ENCODE results near the gene CCDC51. TPM values are rescaled to one million over a fixed set of nuclear protein-coding genes. Genes with fewer than 3 reads are reported as not detected.

CCDC51 gene
- polyA plus RNA-seq, 1 donor from 2014 or later = 27.2 TPM

DNA sequence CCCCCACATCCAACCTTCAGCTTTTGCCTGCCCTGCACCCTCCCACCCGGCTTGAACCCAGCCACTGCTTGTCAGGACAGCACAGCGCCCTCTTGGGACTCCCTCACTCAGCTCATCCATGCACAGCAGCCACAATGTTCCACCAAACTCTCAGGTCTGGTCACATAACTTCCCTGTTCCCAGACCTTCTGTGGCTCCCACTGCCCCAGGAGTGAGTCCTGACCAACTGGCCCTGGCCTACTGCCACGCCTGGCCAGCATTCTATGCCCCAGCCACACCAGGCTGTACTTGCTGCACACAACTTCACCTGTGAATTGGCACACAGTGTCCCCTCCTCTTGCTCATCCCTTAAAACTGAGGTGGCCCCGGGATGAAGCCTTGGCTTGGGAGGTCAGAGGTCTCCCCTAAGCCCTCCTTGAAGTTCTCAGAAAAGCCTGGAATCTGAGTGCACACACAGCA lies 31.1 kb downstream of the CCDC51 start:
- Histone ChIP-seq H3K9me2 (ENCODE audit: insufficient read depth, low read length) (no peaks in the 10 kb centered on the region), H4K20me1 (ENCODE audit: insufficient read depth) (no peaks in the 10 kb centered on the region), H3K27me3 (ENCODE audit: insufficient read depth, low read depth, low read length) (no peaks in the 10 kb centered on the region), H3F3A (ENCODE audit: insufficient read depth, low read length, poor library complexity, severe bottlenecking) (no peaks in the 10 kb centered on the region), H2AFZ (ENCODE audit: low read depth, low read length) (no peak overlapping the region), H3K4me3 (ENCODE audit: low read length) (no peak overlapping the region), H3K4me2 (ENCODE audit: low read length) (no peak overlapping the region), H3K79me2 (replicated peaks; ENCODE audit: insufficient read depth, low read length) (no peaks in the 10 kb centered on the region), H3K36me3 (ENCODE audit: insufficient read depth, low read length) (no peaks in the 10 kb centered on the region), H3K9ac (ENCODE audit: low read length) (no peak overlapping the region), H3K27ac (ENCODE audit: low read length) (no peak overlapping the region), H3K9me3 (ENCODE audit: low read length) (no peaks in the 10 kb centered on the region)
- TF ChIP-seq RAD21 (conservative IDR thresholded peaks at IDR 0.05) (no peak), POLR2AphosphoS5 (IDR thresholded peaks at IDR 0.05) (peak; percentile 7), EP300 (conservative IDR thresholded peaks at IDR 0.05; ENCODE audit: poor library complexity, severe bottlenecking) (no peak), MXI1 (conservative IDR thresholded peaks at IDR 0.05; ENCODE audit: poor library complexity, severe bottlenecking) (no peak)
- TF ChIP-seq, protein P1, sequence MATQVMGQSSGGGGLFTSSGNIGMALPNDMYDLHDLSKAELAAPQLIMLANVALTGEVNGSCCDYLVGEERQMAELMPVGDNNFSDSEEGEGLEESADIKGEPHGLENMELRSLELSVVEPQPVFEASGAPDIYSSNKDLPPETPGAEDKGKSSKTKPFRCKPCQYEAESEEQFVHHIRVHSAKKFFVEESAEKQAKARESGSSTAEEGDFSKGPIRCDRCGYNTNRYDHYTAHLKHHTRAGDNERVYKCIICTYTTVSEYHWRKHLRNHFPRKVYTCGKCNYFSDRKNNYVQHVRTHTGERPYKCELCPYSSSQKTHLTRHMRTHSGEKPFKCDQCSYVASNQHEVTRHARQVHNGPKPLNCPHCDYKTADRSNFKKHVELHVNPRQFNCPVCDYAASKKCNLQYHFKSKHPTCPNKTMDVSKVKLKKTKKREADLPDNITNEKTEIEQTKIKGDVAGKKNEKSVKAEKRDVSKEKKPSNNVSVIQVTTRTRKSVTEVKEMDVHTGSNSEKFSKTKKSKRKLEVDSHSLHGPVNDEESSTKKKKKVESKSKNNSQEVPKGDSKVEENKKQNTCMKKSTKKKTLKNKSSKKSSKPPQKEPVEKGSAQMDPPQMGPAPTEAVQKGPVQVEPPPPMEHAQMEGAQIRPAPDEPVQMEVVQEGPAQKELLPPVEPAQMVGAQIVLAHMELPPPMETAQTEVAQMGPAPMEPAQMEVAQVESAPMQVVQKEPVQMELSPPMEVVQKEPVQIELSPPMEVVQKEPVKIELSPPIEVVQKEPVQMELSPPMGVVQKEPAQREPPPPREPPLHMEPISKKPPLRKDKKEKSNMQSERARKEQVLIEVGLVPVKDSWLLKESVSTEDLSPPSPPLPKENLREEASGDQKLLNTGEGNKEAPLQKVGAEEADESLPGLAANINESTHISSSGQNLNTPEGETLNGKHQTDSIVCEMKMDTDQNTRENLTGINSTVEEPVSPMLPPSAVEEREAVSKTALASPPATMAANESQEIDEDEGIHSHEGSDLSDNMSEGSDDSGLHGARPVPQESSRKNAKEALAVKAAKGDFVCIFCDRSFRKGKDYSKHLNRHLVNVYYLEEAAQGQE (IDR thresholded peaks at IDR 0.05; ENCODE audit: borderline replicate concordance) = no peak

DNA sequence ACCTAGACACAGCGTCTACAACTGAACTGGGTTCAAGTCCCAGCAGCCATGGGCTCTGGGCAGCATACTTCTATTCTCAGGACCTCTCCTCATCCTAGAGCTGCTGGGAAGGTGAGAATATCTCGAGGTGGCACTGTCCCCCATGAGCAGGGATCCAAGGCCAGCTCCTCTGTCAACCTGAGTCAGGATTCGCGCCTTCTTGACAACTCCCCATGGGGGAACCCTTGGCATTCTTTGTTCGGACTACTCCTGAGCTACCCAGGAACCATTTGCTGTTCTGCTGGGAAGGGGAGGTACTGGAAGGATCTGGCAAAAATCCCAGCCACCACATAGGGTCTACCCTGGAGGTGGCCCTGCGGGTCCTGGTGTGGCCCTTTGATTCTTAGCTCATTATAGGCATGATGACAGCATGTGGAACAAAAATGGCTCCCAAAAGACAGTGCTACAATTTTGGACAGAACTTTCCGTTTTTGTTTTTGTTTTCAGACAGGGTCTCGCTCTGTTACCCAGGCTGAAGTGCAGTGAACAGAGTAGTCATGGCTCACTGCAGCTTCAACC lies 32.3 kb downstream of the CCDC51 start:
- Histone ChIP-seq H3F3A (ENCODE audit: insufficient read depth, low read length, poor library complexity, severe bottlenecking) (no peaks in the 10 kb centered on the region), H3K27me3 (ENCODE audit: insufficient read depth, low read depth, low read length) (no peaks in the 10 kb centered on the region), H3K79me2 (replicated peaks; ENCODE audit: insufficient read depth, low read length) (no peaks in the 10 kb centered on the region), H3K36me3 (ENCODE audit: insufficient read depth, low read length) (peaks cover 5% of the 10 kb centered on the region), H3K4me2 (ENCODE audit: low read length) (no peak overlapping the region), H3K9me2 (ENCODE audit: insufficient read depth, low read length) (no peaks in the 10 kb centered on the region), H3K9me3 (ENCODE audit: low read length) (no peaks in the 10 kb centered on the region), H3K9ac (ENCODE audit: low read length) (no peak overlapping the region), H4K20me1 (ENCODE audit: insufficient read depth) (no peaks in the 10 kb centered on the region), H3K4me3 (ENCODE audit: low read length) (no peak overlapping the region), H3K27ac (ENCODE audit: low read length) (no peak overlapping the region), H2AFZ (ENCODE audit: low read depth, low read length) (no peak overlapping the region)
- TF ChIP-seq, protein P1 (IDR thresholded peaks at IDR 0.05; ENCODE audit: borderline replicate concordance) = no peak
- TF ChIP-seq MXI1 (conservative IDR thresholded peaks at IDR 0.05; ENCODE audit: poor library complexity, severe bottlenecking) (no peak), TAF1 (IDR thresholded peaks at IDR 0.05; ENCODE audit: low read depth) (no peak), SMC3 (conservative IDR thresholded peaks at IDR 0.05; ENCODE audit: poor library complexity) (no peak), POLR2AphosphoS5 (IDR thresholded peaks at IDR 0.05) (no peak), RAD21 (conservative IDR thresholded peaks at IDR 0.05) (no peak), EP300 (conservative IDR thresholded peaks at IDR 0.05; ENCODE audit: poor library complexity, severe bottlenecking) (no peak)
- TF ChIP-seq, protein P2, sequence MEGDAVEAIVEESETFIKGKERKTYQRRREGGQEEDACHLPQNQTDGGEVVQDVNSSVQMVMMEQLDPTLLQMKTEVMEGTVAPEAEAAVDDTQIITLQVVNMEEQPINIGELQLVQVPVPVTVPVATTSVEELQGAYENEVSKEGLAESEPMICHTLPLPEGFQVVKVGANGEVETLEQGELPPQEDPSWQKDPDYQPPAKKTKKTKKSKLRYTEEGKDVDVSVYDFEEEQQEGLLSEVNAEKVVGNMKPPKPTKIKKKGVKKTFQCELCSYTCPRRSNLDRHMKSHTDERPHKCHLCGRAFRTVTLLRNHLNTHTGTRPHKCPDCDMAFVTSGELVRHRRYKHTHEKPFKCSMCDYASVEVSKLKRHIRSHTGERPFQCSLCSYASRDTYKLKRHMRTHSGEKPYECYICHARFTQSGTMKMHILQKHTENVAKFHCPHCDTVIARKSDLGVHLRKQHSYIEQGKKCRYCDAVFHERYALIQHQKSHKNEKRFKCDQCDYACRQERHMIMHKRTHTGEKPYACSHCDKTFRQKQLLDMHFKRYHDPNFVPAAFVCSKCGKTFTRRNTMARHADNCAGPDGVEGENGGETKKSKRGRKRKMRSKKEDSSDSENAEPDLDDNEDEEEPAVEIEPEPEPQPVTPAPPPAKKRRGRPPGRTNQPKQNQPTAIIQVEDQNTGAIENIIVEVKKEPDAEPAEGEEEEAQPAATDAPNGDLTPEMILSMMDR (IDR thresholded peaks at IDR 0.05; ENCODE audit: poor library complexity, severe bottlenecking) = no peak
